NCI-H510A treated with DMSO at 0.1 percent for 48 hours (cell line): ENCODE results near the gene HEATR5A.
"Not testable (repeated sequence)": the region's sequence is repeated elsewhere in the genome, so short reads cannot be mapped to it uniquely, and the experiment has no call there.

ENCODE experiments used
- DNase-seq: peaks from one replicate; lab custom pipeline; 2025; lab: John Stamatoyannopoulos, UW

HEATR5A gene

DNA sequence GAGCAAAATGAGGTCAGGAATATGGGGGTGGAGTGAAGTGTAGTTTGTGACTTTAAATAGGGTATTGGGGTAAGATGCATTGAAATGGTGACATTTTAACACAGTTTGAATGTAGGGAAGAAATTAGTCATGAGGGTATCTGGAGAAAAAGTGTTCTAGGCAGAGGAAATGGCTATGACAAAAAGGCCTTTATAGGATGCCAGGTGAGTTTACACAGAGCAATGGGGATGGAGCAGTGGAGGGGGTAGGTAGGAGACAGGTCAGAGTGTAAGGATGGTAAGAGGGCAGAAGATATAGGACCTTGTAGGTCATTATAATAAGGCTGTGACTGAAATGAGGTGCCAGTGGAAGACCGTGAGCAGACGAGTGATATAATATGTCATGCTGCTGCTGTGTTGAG is 30.4 kb downstream of the HEATR5A start:
- no peak for DNase-seq

GRCh38 chr14:31388687-31389413 is 31.5 kb downstream of the HEATR5A start:
- DNase-seq = no peak

GRCh38 chr14:31387091-31387490 is 33.3 kb downstream of the HEATR5A start:
- no peak for DNase-seq

DNA sequence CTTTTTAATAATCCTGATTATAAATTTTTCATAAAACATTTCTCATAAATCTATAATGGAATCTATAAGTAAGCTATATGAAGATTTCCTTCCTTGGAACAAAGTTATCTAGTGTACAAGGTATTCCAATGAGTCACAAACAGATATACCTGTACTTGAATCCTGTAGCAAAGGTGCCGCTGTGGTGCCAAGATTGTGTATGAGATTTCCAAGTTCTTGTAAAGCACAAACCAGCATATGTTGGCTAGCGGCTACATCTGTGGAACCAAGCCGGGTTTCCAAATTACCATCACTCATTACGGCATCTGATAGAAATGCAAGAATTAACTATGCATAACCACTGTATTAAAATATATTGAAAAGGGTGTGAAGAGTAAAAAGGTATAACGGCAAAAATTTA is 34.1 kb downstream of the HEATR5A start:
- no peak for DNase-seq

DNA sequence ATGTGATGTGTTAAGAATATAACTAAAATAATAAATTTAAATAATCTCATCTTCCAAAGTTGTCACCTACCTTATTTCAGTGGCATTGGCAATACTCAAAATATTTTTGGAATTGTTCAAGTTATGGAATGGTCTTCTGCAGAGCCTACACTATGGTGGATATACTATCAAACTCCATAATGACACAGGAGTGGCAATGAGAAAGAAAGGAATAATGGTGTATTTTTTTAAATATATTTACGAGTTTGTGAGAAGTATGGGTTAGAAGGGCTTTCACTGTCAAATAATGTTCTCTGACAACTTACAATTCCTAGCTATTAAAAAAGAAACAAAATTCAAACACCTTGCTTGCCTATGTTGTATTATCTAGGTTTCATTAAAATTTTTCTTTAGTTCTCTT is 38.1 kb downstream of the HEATR5A start:
- DNase-seq = no peak

GRCh38 chr14:31380106-31380505 is 40.2 kb downstream of the HEATR5A start:
- no peak for DNase-seq

DNA sequence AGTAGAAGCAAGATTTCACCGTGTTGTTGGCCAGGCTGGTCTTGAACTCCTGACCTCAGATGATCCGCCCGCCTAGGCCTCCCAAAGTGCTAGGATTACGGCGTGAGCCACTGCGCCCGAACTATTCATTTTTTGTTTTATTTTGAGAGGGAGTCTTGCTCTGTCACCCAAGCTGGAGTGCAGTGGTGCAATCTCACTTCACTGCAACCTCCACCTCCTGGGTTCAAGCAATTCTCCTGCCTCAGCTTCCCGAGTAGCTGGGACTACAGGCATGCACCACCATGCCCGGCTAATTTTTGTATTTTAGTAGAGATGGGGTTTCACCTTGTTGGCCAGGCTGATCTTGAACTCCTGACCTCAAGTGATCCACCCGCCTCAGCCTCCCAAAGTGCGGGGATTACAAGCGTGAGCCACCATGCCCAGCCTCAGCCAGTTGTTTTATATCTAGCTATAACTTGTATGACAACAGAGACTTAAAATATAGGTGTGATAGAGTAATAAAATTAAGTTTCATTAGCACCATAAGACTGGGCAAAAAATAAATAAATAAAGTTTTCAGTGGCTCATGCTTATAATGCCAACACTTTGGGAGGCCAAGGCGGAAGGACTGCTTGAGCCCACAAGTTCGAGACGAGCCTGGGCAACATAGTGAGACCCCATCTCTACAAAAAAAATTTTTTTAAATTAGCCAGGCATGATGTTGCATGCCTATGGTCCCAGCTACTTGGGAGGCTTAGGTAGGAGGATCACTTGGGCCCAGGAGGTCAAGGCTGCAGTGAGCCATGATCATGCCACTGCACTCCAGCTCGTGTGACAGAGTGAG is 41.0 kb downstream of the HEATR5A start:
- DNase-seq = not testable (repeated sequence)

DNA sequence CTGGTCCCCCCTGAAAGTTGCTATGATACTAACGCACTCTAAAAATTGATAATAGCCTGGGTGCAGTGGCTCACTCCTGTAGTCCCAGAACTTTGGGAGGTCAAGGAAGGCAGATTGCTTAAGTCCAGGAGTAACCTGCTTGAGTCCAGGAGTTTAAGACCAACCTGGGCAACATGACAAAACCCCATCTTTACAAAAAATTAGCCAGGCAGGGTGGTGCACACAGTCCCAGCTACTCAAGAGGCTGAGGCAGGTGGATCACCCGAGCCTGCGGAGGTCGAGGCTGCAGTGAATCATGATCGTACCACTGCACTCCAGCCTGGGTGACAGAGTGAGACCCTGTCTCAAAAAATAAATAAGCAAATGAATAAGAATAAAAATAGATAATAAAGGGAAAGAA is 42.9 kb downstream of the HEATR5A start:
- no peak for DNase-seq

GRCh38 chr14:31371646-31372045 is 48.7 kb downstream of the HEATR5A start:
- no peak for DNase-seq

DNA sequence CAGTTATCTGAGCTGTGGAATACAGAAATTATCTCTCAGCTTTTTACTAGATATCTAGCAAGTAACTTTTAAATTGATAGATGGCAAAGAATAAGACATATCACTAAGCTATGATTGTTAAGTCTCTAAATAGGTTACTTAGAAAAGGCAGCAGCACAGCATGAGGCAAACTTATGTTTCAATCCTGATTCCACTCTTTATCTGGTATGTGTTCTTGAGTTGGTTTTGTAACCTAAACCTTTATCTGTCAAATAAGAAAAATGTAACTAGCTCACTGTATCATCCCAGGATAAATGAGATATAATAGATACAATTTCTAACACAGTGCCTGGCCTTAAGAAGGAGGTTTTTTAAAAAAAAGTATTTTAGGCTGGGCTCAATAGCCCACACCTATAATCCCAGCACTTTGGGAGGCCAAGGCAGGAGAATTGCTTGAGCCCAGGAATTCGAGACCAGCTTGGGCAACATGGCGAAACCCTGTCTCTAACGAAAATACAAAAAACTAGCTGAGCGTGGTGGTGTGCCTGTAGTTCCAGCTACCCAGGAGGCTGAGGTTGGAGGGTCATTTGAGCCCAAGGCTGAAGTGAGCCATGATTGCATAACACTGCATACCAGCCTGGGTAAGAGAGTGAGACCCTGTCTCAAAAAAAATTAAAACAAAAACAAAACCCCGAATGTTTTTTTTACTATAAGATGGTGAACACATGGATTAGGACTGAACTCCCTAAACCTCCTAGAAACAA is 56.8 kb downstream of the HEATR5A start:
- no peak for DNase-seq

- DNase-seq = no peak
Observed at GRCh38 chr14:31362746-31363145, 57.6 kb downstream of the HEATR5A start.

DNA sequence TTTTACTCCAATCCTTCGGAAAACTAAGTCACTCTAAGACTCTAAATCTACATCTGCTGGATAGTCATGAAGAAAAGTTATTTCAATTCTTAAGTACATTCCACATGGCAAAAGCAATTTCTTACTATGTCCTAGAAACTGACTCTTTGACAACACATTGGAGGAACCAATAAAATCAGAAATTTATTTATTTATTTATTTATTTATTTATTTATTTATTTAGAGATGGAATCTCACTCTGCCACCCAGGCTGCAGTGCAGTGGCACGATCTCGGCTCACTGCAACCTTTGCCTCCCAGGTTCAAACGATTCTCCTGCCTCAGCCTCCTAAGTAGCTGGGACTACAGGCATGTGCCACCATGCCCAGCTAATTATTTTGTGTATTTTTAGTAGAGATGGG is 58.6 kb downstream of the HEATR5A start:
- not testable (repeated sequence) for DNase-seq

DNA sequence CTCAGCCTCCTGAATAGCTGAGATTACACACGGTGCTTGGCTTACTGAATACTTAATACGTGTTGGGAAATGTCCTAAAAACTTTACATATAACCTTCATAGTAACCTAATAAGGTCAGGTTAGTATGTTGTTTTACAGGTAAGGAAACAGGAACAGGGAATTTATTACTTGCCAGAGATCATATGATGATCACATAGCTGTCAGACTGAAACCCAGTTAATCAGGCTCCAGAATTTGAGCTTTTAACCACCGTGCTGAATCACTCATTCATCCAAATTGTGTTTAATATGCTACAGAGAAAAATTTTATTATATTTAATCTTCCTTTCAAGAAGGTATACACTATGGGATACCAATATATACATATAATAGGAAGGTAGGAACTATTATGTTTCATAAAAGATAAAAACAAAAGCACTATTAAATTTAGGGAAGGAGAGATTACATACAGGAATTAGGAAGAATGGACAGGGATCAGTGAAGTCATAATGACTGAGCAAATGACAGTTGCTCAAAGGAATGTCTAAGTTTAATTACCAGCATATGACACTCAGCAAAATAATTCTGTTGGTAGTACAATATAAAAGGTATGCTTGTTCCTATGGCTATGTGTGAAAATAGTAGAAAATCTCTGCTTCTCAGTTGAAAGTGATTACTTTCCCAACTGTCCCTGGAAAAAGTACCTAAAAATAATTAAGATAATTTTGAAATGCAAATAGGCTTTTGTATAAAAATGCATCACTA is 59.3 kb downstream of the HEATR5A start:
- no peak for DNase-seq

DNA sequence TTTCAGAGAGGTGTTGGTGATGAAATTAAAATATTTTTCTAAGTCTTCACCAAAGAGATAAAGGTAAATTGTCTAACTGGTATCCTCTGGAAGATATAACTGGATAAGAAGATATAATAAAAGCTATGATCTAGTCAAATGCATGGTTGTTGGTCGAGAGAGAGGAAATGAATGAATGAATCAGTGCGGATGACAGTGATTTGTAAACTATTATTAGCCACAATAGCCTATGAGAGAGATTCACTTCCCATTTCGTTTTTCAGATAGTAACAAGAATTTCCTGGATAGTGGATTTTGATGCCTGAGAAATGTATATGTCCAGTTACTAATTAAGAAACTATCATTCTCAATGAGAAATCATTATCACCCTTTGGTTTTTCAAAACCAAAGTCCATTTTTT is 63.1 kb downstream of the HEATR5A start:
- no peak for DNase-seq

DNA sequence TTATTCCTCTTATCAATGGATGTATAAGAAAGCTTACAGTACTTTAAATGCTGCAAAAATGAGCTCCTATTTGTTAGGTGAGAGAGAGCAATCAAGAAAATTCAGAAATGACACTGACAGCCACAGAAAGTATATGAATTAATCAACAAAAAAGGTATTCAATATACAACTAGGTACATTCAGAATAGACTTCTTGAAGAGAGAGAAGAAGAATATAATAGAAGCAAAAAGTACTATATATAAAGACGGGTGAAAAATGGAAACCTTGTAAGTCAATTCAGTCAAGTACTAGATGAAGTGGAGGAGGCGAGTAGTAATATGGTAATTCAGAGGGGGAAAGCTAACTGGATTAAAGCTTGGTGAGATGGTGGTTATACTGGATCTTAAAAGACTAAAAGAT is 74.3 kb downstream of the HEATR5A start:
- DNase-seq = no peak

DNA sequence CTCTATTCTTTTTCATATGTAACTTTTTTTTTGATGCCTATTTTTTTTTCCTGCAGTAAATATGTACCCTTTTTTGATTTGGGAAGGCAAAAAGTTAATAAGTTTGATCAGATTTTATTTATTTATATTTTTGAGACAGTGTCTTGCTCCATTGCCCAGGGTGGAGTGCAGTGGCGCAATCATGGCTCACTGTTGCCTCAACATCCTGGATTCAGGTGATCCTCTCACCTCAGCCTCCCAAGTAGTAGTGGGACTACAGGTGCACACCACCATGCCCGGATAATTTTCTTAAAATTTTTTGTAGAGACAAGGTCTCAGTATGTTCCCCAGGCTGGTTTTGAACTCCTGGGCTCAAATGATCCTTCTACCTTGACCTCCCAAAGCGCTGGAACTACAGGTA is 79.1 kb downstream of the HEATR5A start:
- no peak for DNase-seq

GRCh38 chr14:31340297-31341063 is 79.9 kb downstream of the HEATR5A start:
- no peak for DNase-seq

- no peak for DNase-seq
Observed at GRCh38 chr14:31339743-31340142, 80.6 kb downstream of the HEATR5A start.

DNA sequence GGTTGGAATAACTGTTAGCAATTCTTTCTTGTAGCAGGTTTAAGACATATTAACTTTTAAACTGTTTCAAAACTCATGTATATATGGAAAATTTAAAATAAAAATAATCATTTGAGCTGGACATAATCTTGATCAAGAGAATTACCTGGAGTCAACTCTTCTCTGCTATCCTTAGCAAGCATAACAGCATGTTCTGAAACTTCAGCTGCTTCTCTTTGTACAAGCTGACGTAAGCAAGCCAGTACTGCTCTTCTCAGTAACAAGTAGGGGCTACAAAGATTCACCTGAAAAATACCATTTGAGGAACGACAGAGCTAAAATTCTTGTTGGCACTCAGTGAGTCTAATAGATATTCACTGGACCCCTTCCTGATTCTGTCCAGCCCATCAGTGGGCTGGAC is 83.0 kb downstream of the HEATR5A start:
- no peak for DNase-seq

DNA sequence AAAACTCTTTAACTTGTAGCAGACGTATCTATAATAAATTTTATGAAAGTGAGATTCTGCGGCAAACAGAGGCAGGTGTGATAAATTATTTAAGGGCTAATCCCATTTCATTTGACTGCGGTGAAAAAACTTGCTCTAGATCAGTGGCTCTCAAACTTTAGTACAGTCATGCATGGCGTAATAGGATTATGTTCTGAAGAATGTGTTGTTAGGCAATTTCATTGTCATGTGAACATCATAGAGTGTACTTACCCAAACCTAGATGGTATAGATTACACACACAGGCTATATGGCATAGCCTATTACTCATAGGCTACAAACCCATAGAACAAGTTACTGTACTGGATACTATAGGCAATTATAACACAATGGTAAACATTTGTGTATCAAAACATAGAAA is 83.7 kb downstream of the HEATR5A start:
- no peak for DNase-seq

DNA sequence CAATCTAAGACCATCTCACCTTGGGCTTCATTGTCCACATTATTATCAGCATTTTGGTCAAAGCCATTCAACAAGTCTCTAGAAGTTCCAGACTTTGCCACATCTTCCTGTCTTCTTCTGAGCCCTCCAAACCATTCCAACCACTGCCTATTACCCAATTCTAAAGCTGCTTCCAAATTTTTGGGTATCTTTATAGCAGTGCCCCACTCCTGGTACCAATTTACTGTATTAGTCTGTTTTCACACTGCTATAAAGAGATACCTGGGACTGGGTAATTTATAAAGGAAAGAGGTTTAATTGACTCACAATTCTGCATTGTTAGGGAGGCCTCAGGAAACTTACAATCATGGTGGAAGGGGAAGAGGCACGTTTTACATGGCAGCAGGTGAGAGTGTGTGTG is 89.0 kb downstream of the HEATR5A start:
- not testable (repeated sequence) for DNase-seq
